ENCODE data around the gene NLGN1. TPM values are rescaled to one million over a fixed set of nuclear protein-coding genes. Genes with fewer than 3 reads are reported as not detected.

NLGN1 gene
- total RNA-seq, 1 experiment from 2014 or later = 5.2 TPM

DNA sequence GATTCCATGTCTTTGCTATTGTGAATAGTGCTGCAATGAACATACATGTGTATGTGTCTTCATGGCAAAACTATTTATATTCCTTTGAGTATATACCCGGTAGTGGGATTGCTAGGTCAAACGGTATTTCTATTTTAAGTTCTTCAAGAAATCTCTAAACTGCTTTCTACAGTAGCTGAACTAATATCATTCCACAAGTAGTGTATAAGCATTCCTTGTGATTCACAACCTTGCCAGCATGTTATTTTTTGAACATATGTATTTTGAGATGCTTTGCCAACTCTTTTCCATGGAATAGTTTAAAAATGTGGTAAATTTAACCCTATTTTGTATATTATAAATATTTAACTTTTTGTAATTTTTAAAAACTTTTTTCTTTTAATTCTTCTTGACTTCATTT is 868.9 kb downstream of the NLGN1 start:
- Histone ChIP-seq H3K56ac (ENCODE audit: insufficient read length, low read depth, low read length) (no peak overlapping the region), H2BK12ac (ENCODE audit: insufficient read length, low read depth, low read length) (no peak overlapping the region), H2AFZ (ENCODE audit: low read length) (no peak overlapping the region), H2BK15ac (ENCODE audit: low read depth, low read length) (no peak overlapping the region), H3K79me1 (ENCODE audit: insufficient read depth, low read depth, low read length, poor library complexity, severe bottlenecking) (no peaks in the 10 kb centered on the region), H2AK5ac (ENCODE audit: insufficient read length, low read length) (no peak overlapping the region), H4K8ac (replicated peaks; ENCODE audit: insufficient read length, low read depth, low read length) (no peak overlapping the region), H3K4me2 (ENCODE audit: insufficient read depth, insufficient read length, low read length) (no peak overlapping the region), H2BK120ac (ENCODE audit: low read depth, low read length, poor library complexity, severe bottlenecking) (no peak overlapping the region), H4K91ac (ENCODE audit: insufficient read length, low read depth, low read length) (no peak overlapping the region), H4K20me1 (ENCODE audit: control insufficient read depth, insufficient read depth, insufficient read length) (no peaks in the 10 kb centered on the region), H3K23me2 (ENCODE audit: insufficient read length, low read depth, low read length, poor library complexity, severe bottlenecking) (no peaks in the 10 kb centered on the region), H3K18ac (ENCODE audit: insufficient read length, low read depth, low read length) (no peak overlapping the region), H3K14ac (ENCODE audit: insufficient read depth, low read length) (no peak overlapping the region), H3K4ac (ENCODE audit: low read depth, low read length) (no peak overlapping the region), H3K79me2 (ENCODE audit: insufficient read depth, low read length) (0 out of 2 replicates have a peak, but pooled peaks cover 1% of the 10 kb centered on the region), H3K27ac (ENCODE audit: insufficient read length, low read depth, low read length) (no peak overlapping the region), H2BK5ac (ENCODE audit: insufficient read length, low read length) (no peak overlapping the region), H3K23ac (ENCODE audit: insufficient read length, low read depth, low read length) (no peak overlapping the region), H3K27me3 (ENCODE audit: insufficient read depth, low read length) (no peaks in the 10 kb centered on the region), H3K9me3 (ENCODE audit: control insufficient read depth, low read depth, low read length) (no peaks in the 10 kb centered on the region), H3K4me1 (ENCODE audit: insufficient read depth, low read length) (no peaks in the 10 kb centered on the region), H3T11ph (ENCODE audit: low read length) (no peak overlapping the region), H4K5ac (ENCODE audit: insufficient read length, low read depth, low read length) (no peak overlapping the region), H2BK20ac (ENCODE audit: low read depth, low read length, poor library complexity, severe bottlenecking) (no peak overlapping the region), H3K9ac (ENCODE audit: extremely low read depth, insufficient read length, low read length) (no peak overlapping the region)
- TF ChIP-seq, protein P1, sequence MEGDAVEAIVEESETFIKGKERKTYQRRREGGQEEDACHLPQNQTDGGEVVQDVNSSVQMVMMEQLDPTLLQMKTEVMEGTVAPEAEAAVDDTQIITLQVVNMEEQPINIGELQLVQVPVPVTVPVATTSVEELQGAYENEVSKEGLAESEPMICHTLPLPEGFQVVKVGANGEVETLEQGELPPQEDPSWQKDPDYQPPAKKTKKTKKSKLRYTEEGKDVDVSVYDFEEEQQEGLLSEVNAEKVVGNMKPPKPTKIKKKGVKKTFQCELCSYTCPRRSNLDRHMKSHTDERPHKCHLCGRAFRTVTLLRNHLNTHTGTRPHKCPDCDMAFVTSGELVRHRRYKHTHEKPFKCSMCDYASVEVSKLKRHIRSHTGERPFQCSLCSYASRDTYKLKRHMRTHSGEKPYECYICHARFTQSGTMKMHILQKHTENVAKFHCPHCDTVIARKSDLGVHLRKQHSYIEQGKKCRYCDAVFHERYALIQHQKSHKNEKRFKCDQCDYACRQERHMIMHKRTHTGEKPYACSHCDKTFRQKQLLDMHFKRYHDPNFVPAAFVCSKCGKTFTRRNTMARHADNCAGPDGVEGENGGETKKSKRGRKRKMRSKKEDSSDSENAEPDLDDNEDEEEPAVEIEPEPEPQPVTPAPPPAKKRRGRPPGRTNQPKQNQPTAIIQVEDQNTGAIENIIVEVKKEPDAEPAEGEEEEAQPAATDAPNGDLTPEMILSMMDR (conservative IDR thresholded peaks at IDR 0.05) = no peak
- DNase-seq = no peak
- Mint-ChIP-seq H3K27ac (no peak overlapping the region), H3K4me1 (no peaks in the 10 kb centered on the region), H3K36me3 (ENCODE audit: insufficient read depth in 1 of 3, low read depth in 3 of 3) (no peaks in the 10 kb centered on the region; a peak in 1 of 7 replicates), H3K9me3 (peaks cover 0 to 2% of the 10 kb centered on the region in 2 experiments; a peak in 1 of 5 replicates), H3K27me3 (ENCODE audit: low read depth) (no peaks in the 10 kb centered on the region), H3K4me3 (no peak overlapping the region)
- WGBS (ENCODE audit: extremely low coverage, insufficient read length, low lambda C conversion rate) = no CpG with 5 or more reads among the region's 2 CpGs

All from H9 (cell line).